ENCODE measurements around the gene ARHGAP44.

GRCh38 chr17:12909511-12909910, 120.2 kb downstream of the ARHGAP44 start:
- TF ChIP-seq POLR2AphosphoS5 (IDR thresholded peaks at IDR 0.05; ENCODE audit: low read depth, low read length) (no peak), POLR2A (IDR thresholded peaks at IDR 0.05; ENCODE audit: low read depth, low read length) (no peak), TAF1 (IDR thresholded peaks at IDR 0.05; ENCODE audit: borderline replicate concordance, low read depth, low read length) (no peak)
